ENCODE results near the gene ATP13A2.

- TF ChIP-seq EZH2 (IDR thresholded peaks at IDR 0.05; ENCODE audit: insufficient read depth, poor library complexity, severe bottlenecking) (no peak), EZH2phosphoT487 (IDR thresholded peaks at IDR 0.05; ENCODE audit: insufficient read depth, low read depth) (no peak)
Measured at GRCh38 chr1:17055801-17056200, 44.1 kb upstream of the ATP13A2 start.
